ENCODE results near the gene OR2H1.
"Not testable (repeated sequence)": the region's sequence is repeated elsewhere in the genome, so short reads cannot be mapped to it uniquely, and the experiment has no call there.

Gene OR2H1

GRCh38 chr6:29456971-29457370, at the start of gene OR2H1, which contains the start of gene OR11A1:
OR2H1 (plus strand) TSS chr6:29457155; CDS start chr6:29461770, 4,615 bp downstream.
OR11A1 (minus strand) TSS chr6:29457071; CDS start chr6:29427641, 29,430 bp downstream.
- DNase-seq (ENCODE audit: low read depth in 3 of 3, low spot score in 1 of 3), result no peak

GRCh38 chr6:29414588-29414987, 42.4 kb upstream of the OR2H1 start, which contains the start of gene OR12D1:
OR12D1 (plus strand) TSS chr6:29414928.
- no peak for DNase-seq (ENCODE audit: low read depth in 3 of 3, low spot score in 1 of 3)

- DNase-seq (ENCODE audit: low read depth in 3 of 3, low spot score in 1 of 3), result no peak
These were observed 37.4 kb upstream of the OR2H1 start for GRCh38 chr6:29419516-29419915.

- DNase-seq (ENCODE audit: low read depth in 3 of 3, low spot score in 1 of 3), result no peak
These were observed 32.8 kb upstream of the OR2H1 start for GRCh38 chr6:29424168-29424567.

GRCh38 chr6:29424575-29424974, 32.4 kb upstream of the OR2H1 start:
- no peak for DNase-seq (ENCODE audit: low read depth in 3 of 3, low spot score in 1 of 3)

GRCh38 chr6:29425075-29425474, 31.9 kb upstream of the OR2H1 start:
- no peak for DNase-seq (ENCODE audit: low read depth in 3 of 3, low spot score in 1 of 3)

- DNase-seq (ENCODE audit: low read depth in 3 of 3, low spot score in 1 of 3), result no peak
These were observed 30.3 kb upstream of the OR2H1 start for GRCh38 chr6:29426654-29427053.

GRCh38 chr6:29436730-29437129, 20.2 kb upstream of the OR2H1 start:
- DNase-seq (ENCODE audit: low read depth in 3 of 3, low spot score in 1 of 3), result not testable (repeated sequence)

- no peak for DNase-seq (ENCODE audit: low read depth in 3 of 3, low spot score in 1 of 3)
These were observed 17.9 kb upstream of the OR2H1 start, which contains the start of gene OR10C1 for GRCh38 chr6:29439006-29439405. OR10C1 (plus strand) TSS chr6:29439306; CDS start chr6:29440016, 710 bp downstream.

- DNase-seq (ENCODE audit: low read depth in 3 of 3, low spot score in 1 of 3), result no peak
These were observed 14.2 kb upstream of the OR2H1 start for GRCh38 chr6:29442719-29443118.

GRCh38 chr6:29444031-29444430, 12.9 kb upstream of the OR2H1 start:
- DNase-seq (ENCODE audit: low read depth in 3 of 3, low spot score in 1 of 3), result not testable (repeated sequence)

GRCh38 chr6:29447670-29448069, 9.3 kb upstream of the OR2H1 start:
- no peak for DNase-seq (ENCODE audit: low read depth in 3 of 3, low spot score in 1 of 3)

- DNase-seq (ENCODE audit: low read depth in 3 of 3, low spot score in 1 of 3), result no peak
These were observed 5.3 kb upstream of the OR2H1 start for GRCh38 chr6:29451471-29452193.

- no peak for DNase-seq (ENCODE audit: low read depth in 3 of 3, low spot score in 1 of 3)
These were observed 4.3 kb downstream of the OR2H1 start for GRCh38 chr6:29461021-29461814.

- DNase-seq (ENCODE audit: low read depth in 3 of 3, low spot score in 1 of 3), result no peak
These were observed 5.1 kb downstream of the OR2H1 start for GRCh38 chr6:29462022-29462421.

GRCh38 chr6:29465279-29465678, 8.3 kb downstream of the OR2H1 start:
- no peak for DNase-seq (ENCODE audit: low read depth in 3 of 3, low spot score in 1 of 3)

GRCh38 chr6:29465801-29466200, 8.8 kb downstream of the OR2H1 start:
- no peak for DNase-seq (ENCODE audit: low read depth in 3 of 3, low spot score in 1 of 3)

GRCh38 chr6:29466241-29466640, 9.3 kb downstream of the OR2H1 start:
- DNase-seq (ENCODE audit: low read depth in 3 of 3, low spot score in 1 of 3), result no peak

GRCh38 chr6:29474996-29475395, 18.0 kb downstream of the OR2H1 start:
- DNase-seq (ENCODE audit: low read depth in 3 of 3, low spot score in 1 of 3), result no peak

- DNase-seq (ENCODE audit: low read depth in 3 of 3, low spot score in 1 of 3), result no peak
These were observed 21.0 kb downstream of the OR2H1 start for GRCh38 chr6:29477923-29478450.

- DNase-seq (ENCODE audit: low read depth in 3 of 3, low spot score in 1 of 3), result no peak
These were observed 21.8 kb downstream of the OR2H1 start for GRCh38 chr6:29478740-29479139.

- no peak for DNase-seq (ENCODE audit: low read depth in 3 of 3, low spot score in 1 of 3)
These were observed 22.6 kb downstream of the OR2H1 start for GRCh38 chr6:29479560-29479959.

All from stimulated activated CD4-positive, alpha-beta T cell treated with anti-CD3 and anti-CD28 coated beads, TNF-alpha, amount 100 ng/mL, for 1 hour (primary cell).